B cell (primary cell): ENCODE measurements around the gene GSE1. TPM values are rescaled to one million over a fixed set of nuclear protein-coding genes. Genes with fewer than 3 reads are reported as not detected.

Experiments used
- ATAC-seq: fragments of 200-7000 bp; cut with Tn5 transposase; one replicate; pipeline ENCODE4 v1.10.0; 2021; ENCODE audit warnings: low read depth, mild to moderate bottlenecking, moderate number of reproducible peaks, moderate library complexity
- CTCF ChIA-PET: fragments of 350-600 bp; sonication (Branson Sonifier 250); formaldehyde crosslinking; loops from one replicate; lab custom pipeline; 2021; ENCODE audit warnings: antibody characterized with exemption, inconsistent platforms; lab: Charles Lee
- POLR2A ChIA-PET: fragments of 350-600 bp; sonication (Branson Sonifier 250); formaldehyde crosslinking; loops from one replicate; lab custom pipeline; 2021; ENCODE audit warnings: antibody characterized with exemption; lab: Charles Lee
- DNase-seq: peaks from one replicate; pipeline ENCODE4 v3.0.0; 2013
- H2AFZ ChIP-seq: 2 replicates; pipeline ENCODE4 v1.6.1; 2012; ENCODE audit warnings: mild to moderate bottlenecking, low read depth, low read length; ENCODE audit not compliant: insufficient read depth, poor library complexity, severe bottlenecking
- H3K27ac ChIP-seq, 2 donors: 1 replicate in 1 of 2; 2 replicates in 1 of 2; pipeline ENCODE4 v1.5.1; 2012 to 2013; ENCODE audit warnings: low read length in 2 of 2, mild to moderate bottlenecking in 2 of 2, moderate library complexity in 1 of 2
- H3K27me3 ChIP-seq, 4 experiments: fragments of 200-600 bp in 1 of 4; sonication (generic) in 1 of 4; replicated peaks in 1 of 4; 1 replicate in 2 of 4; 2 replicates in 2 of 4; pipeline versions ENCODE4 v1.6.1 to v1.7.0; 2013 to 2016; ENCODE audit warnings: low read length in 3 of 4, mild to moderate bottlenecking in 2 of 4, mixed read lengths in 1 of 4, moderate library complexity in 1 of 4; ENCODE audit not compliant: insufficient read depth in 4 of 4, control insufficient read depth in 3 of 4; ENCODE audit errors: control extremely low read depth in 1 of 4
- H3K36me3 ChIP-seq, 2 experiments: replicated peaks in 1 of 2; 1 replicate in 1 of 2; 2 replicates in 1 of 2; pipeline versions ENCODE4 v1.6.1 to v1.7.1; 2013; ENCODE audit warnings: low read length in 1 of 2; ENCODE audit not compliant: insufficient read depth in 2 of 2, control insufficient read depth in 1 of 2; ENCODE audit errors: control extremely low read depth in 1 of 2, extremely low read depth in 1 of 2
- H3K4me1 ChIP-seq, 2 donors: fragments of 200-600 bp in 1 of 2; sonication (generic) in 1 of 2; 1 replicate in 1 of 2; 2 replicates in 1 of 2; pipeline versions ENCODE4 v1.5.1 to v1.6.1; 2013 to 2017; ENCODE audit warnings: low read length in 2 of 2; ENCODE audit not compliant: control insufficient read depth in 2 of 2, insufficient read depth in 2 of 2
- H3K4me2 ChIP-seq: replicated peaks from 2 replicates; pipeline ENCODE3; 2012; ENCODE audit warnings: mild to moderate bottlenecking, low read depth, low read length; ENCODE audit not compliant: poor library complexity, severe bottlenecking
- H3K4me3 ChIP-seq, 5 experiments: fragments of 200-600 bp in 1 of 5; sonication (generic) in 1 of 5; 1 replicate in 3 of 5; 2 replicates in 2 of 5; pipeline versions ENCODE4 v1.5.1 to v1.7.0; 2011 to 2016; ENCODE audit warnings: low read length in 4 of 5, mild to moderate bottlenecking in 4 of 5, low read depth in 2 of 5, control low read depth in 1 of 5, moderate library complexity in 1 of 5; ENCODE audit not compliant: insufficient read depth in 1 of 5; ENCODE audit errors: control extremely low read depth in 1 of 5, extremely low read depth in 1 of 5
- H3K79me2 ChIP-seq: fragments of 200-600 bp; sonication (generic); one replicate; pipeline ENCODE4 v1.6.0; 2016; ENCODE audit warnings: low read length; ENCODE audit not compliant: control insufficient read depth, insufficient read depth
- H3K9ac ChIP-seq: fragments of 200-600 bp; sonication (generic); 2 replicates; pipeline ENCODE4 v1.6.1; 2017; ENCODE audit warnings: mild to moderate bottlenecking, low read length, moderate library complexity
- H3K9me3 ChIP-seq, 3 donors: one replicate each; pipeline versions ENCODE4 v1.6.1 to v1.7.1; 2013; ENCODE audit warnings: low read length in 2 of 3; ENCODE audit not compliant: control insufficient read depth in 2 of 3, insufficient read depth in 1 of 3; ENCODE audit errors: control extremely low read depth in 1 of 3
- H4K20me1 ChIP-seq: 2 replicates; pipeline ENCODE4 v1.6.0; 2012; ENCODE audit warnings: mild to moderate bottlenecking, low read length; ENCODE audit not compliant: insufficient read depth, control insufficient read depth, poor library complexity, severe bottlenecking
- H3K27ac Mint-ChIP-seq: one replicate; pipeline ENCODE4 v1.8.0; 2021; ENCODE audit warnings: mixed read lengths
- H3K27me3 Mint-ChIP-seq: one replicate; pipeline ENCODE4 v1.8.0; 2021; ENCODE audit warnings: mixed read lengths
- H3K4me1 Mint-ChIP-seq: one replicate; pipeline ENCODE4 v1.8.0; 2021; ENCODE audit warnings: mixed read lengths
- H3K4me3 Mint-ChIP-seq: one replicate; pipeline ENCODE4 v1.8.0; 2021; ENCODE audit warnings: mixed read lengths
- H3K9me3 Mint-ChIP-seq: one replicate; pipeline ENCODE4 v1.8.0; 2022; ENCODE audit warnings: mixed read lengths; ENCODE audit not compliant: insufficient read depth
- EZH2 ChIP-seq: IDR thresholded peaks from 2 replicates; pipeline ENCODE4 v1.6.1; 2012; ENCODE audit warnings: borderline replicate concordance, low read depth, mild to moderate bottlenecking, moderate library complexity, low read length; ENCODE audit not compliant: insufficient read depth, poor library complexity, severe bottlenecking
- WGBS: methylation state at CpG from one replicate; pipeline ENCODE4 v1.1.5; 2013; ENCODE audit warnings: missing lambda C conversion rate; ENCODE audit not compliant: insufficient coverage; 5-methylcytosine and 5-hydroxymethylcytosine counted together
- intact Hi-C: fragments of 100-400 bp; cut with micrococcal nuclease; formaldehyde crosslinking; loops from one replicate; pipeline ENCODE4 v1.10.0; 2022
- polyA plus RNA-seq: library from polyadenylated mRNA; depleted of rRNA; stranded (reverse); fragments of >200 nt; gene quantifications from 2 replicates; pipeline ENCODE4 v1.2.3, GENCODE V29; 2012
- total RNA-seq, 2 donors: library from RNA; stranded (reverse); fragments of 120-200 nt in 1 of 2; gene quantifications; 1 replicate in 1 of 2; 2 replicates in 1 of 2; pipeline versions ENCODE4 v1.2.3 to v1.2.4, GENCODE V29; 2013 to 2022
- TF ChIP-seq, protein P1 (sequence below): fragments of 200-600 bp; IDR thresholded peaks from one replicate; pipeline ENCODE4 v1.8.0; 2022; ENCODE audit warnings: antibody characterized with exemption, mild to moderate bottlenecking

GSE1 gene
- total and polyA plus RNA-seq, 2 donors (not counting 1 experiment from before 2014, with no cell fraction given) = 57.3 to 76.1 TPM

DNA sequence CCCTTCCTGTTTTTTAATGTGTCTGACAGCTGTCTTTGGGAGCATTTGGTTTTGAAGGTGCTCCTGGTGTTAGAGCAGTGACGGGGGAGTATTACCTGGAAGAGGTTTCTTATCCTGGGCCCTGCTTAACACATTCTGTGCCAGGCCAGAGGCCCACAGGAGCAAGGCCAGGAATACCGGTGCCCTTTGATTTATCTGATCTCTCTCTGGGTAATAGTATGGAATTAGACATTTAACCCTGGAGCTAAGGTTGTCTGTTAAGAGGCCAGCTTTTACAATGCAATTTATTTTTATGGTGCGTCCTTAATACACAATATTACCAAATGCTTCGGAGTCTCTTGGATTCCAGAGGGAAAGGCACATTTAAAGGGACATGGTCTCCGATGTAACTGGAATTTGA lies 37.2 kb upstream of the GSE1 start:
- WGBS = 62% methylated on average over 3 of the region's 5 CpGs
- no peak for ATAC-seq
- Histone ChIP-seq H4K20me1 (peaks cover 100% of the 10 kb centered on the region), H3K27ac (no peak overlapping the region), H3K4me1 (peaks cover 26 to 30% of the 10 kb centered on the region in 2 donors), H3K27me3 (no peaks in the 10 kb centered on the region), H3K4me2 (no peak overlapping the region), H3K9ac (no peak overlapping the region), H3K79me2 (peaks cover 100% of the 10 kb centered on the region), H3K36me3 (peaks cover 0 to 6% of the 10 kb centered on the region in 2 experiments), H2AFZ (no peak overlapping the region), H3K9me3 (peaks cover 0 to 5% (median 0%) of the 10 kb centered on the region in 3 donors), H3K4me3 (no peak overlapping the region)
- no peak for DNase-seq
- POLR2A ChIA-PET = interaction anchor here (0.6 to 1.0 kb wide), 4 partner anchors 24 to 947 kb away, joined by 4 to 6 read pairs (median 4); no protein-coding TSS in a partner anchor
- CTCF ChIA-PET = interaction anchor here (0.9 kb wide), 1 partner anchor 8 kb away, joined by 3 read pairs; no protein-coding TSS in a partner anchor
- TF ChIP-seq, protein P1, sequence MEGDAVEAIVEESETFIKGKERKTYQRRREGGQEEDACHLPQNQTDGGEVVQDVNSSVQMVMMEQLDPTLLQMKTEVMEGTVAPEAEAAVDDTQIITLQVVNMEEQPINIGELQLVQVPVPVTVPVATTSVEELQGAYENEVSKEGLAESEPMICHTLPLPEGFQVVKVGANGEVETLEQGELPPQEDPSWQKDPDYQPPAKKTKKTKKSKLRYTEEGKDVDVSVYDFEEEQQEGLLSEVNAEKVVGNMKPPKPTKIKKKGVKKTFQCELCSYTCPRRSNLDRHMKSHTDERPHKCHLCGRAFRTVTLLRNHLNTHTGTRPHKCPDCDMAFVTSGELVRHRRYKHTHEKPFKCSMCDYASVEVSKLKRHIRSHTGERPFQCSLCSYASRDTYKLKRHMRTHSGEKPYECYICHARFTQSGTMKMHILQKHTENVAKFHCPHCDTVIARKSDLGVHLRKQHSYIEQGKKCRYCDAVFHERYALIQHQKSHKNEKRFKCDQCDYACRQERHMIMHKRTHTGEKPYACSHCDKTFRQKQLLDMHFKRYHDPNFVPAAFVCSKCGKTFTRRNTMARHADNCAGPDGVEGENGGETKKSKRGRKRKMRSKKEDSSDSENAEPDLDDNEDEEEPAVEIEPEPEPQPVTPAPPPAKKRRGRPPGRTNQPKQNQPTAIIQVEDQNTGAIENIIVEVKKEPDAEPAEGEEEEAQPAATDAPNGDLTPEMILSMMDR = no peak
- no peak for TF ChIP-seq EZH2
- intact Hi-C loops = no loop called here
- no peak overlapping the region for H3K4me3 Mint-ChIP-seq
- peaks cover 57% of the 10 kb centered on the region for H3K4me1 Mint-ChIP-seq
- H3K27ac Mint-ChIP-seq = no peak overlapping the region
- H3K27me3 Mint-ChIP-seq = no peaks in the 10 kb centered on the region
- no peaks in the 10 kb centered on the region for H3K9me3 Mint-ChIP-seq

DNA sequence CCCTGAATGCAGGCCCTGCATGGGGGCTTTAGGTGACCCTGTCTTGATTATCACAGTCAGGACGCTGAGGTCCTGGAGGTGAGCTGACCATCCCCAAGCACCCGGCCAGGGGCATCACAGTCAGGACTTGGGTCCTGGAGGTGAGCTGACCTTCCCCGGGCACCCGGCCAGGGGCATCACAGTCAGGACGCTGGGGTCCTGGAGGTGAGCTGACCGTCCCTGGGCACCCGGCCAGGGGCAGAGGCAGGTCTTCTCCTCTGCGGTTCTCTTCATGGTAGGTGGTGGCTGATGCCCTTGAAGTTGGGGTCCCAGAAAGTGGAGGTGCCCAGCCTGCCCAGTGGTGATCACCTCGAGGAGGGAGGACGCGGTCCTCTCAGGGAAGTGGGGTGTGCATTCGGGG lies 36.2 kb upstream of the GSE1 start:
- DNase-seq (no peak), ATAC-seq (no peak)
- Histone ChIP-seq H3K27me3 (no peaks in the 10 kb centered on the region), H4K20me1 (peaks cover 100% of the 10 kb centered on the region), H3K4me1 (peaks cover 16 to 20% of the 10 kb centered on the region in 2 donors), H3K27ac (no peak overlapping the region), H3K4me3 (no peak overlapping the region), H3K9me3 (peaks cover 0 to 5% (median 0%) of the 10 kb centered on the region in 3 donors), H3K4me2 (no peak overlapping the region), H2AFZ (no peak overlapping the region), H3K36me3 (peaks cover 0 to 6% of the 10 kb centered on the region in 2 experiments), H3K9ac (no peak overlapping the region), H3K79me2 (peaks cover 100% of the 10 kb centered on the region)
- TF ChIP-seq, protein P1 = no peak
- no peak for TF ChIP-seq EZH2
- intact Hi-C loops = no loop called here
- 99% methylated on average over 9 of the region's 12 CpGs for WGBS
- Mint-ChIP-seq H3K4me3 (no peak overlapping the region), H3K27ac (no peak overlapping the region), H3K9me3 (no peaks in the 10 kb centered on the region), H3K4me1 (peaks cover 50% of the 10 kb centered on the region), H3K27me3 (no peaks in the 10 kb centered on the region)
- CTCF ChIA-PET = interaction anchor here (0.9 to 1.4 kb wide), 3 partner anchors 9 to 33 kb away, joined by 3 to 4 read pairs (median 4); no protein-coding TSS in a partner anchor
- POLR2A ChIA-PET = no interaction called here
